ENCODE data around the gene NDUFA6.

- no peak for TF ChIP-seq CTCF (IDR thresholded peaks at IDR 0.05; ENCODE audit: low read depth, low read length, missing input control)
- no peak for TF ChIP-seq FOXA1 (IDR thresholded peaks at IDR 0.05)
- no peak for TF ChIP-seq RAD21 (IDR thresholded peaks at IDR 0.05)
- TF ChIP-seq RXRA (IDR thresholded peaks at IDR 0.05): no peak
- no peak for TF ChIP-seq ATF3 (IDR thresholded peaks at IDR 0.05)
- TF ChIP-seq EGR1 (IDR thresholded peaks at IDR 0.05; ENCODE audit: low read depth in 2 of 2): no peak
- no peak for TF ChIP-seq REST (IDR thresholded peaks at IDR 0.05)
Observed at GRCh38 chr22:42083119-42083518, 7.5 kb downstream of the NDUFA6 start.

Measured in liver (tissue), 3 donors.